Hypothalamus (tissue), 51 donors: ENCODE measurements around the gene IKBKE.

Experiments used
- DNase-seq, 51 donors: peaks; one replicate each; lab custom pipeline; 2025; lab: John Stamatoyannopoulos, UW

IKBKE gene

DNA sequence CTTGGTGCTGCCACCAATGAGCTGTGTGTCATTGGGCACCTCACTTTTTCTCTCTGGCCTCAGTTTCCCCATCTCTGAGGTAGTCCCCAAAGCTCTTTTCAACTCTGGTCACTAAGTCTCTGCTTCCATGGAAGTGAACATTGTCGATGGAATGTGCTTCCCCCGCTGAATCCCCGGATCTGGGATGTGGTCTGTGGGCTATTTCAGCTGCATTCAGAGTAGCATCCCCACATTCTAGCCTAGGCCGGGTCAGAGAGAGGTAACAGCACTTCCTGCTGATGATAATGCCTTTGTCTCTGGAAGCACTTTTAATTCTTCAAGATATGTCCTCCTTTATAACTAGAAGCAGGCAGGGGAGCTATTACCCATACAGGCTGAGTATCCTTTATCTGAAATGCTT is 66.9 kb downstream of the IKBKE start:
- no peak for DNase-seq

DNA sequence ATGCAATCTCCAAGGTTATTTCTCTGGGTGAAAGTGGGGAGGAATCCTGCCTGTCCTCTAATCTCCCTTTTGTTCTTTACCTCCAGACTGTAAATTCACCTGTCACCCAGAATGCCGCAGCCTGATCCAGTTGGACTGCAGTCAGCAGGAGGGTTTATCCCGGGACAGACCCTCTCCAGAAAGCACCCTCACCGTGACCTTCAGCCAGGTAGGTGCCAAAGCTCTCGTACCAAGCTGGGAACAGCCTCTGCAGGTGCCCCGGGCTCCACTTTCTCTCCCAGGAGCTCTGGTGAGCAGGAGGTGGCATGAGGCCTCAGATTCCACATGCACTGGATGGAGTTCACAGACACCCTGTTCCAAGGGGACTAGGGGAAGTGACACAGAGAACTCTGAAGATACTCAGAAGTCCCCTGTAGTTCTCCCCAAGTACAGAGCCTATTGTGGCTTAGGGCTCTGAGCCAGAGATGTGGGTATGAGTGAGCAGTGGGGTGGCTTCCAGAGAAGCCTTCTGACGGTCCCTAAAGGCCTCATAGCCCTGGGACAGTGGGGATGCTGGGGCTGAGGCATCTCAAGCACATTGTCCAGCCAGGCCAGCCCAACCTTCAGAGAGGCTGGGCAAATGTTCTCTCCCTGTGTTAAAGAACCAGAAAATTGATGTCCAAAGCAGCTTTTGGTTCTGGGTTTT is 68.0 kb downstream of the IKBKE start:
- DNase-seq, result no peak

DNA sequence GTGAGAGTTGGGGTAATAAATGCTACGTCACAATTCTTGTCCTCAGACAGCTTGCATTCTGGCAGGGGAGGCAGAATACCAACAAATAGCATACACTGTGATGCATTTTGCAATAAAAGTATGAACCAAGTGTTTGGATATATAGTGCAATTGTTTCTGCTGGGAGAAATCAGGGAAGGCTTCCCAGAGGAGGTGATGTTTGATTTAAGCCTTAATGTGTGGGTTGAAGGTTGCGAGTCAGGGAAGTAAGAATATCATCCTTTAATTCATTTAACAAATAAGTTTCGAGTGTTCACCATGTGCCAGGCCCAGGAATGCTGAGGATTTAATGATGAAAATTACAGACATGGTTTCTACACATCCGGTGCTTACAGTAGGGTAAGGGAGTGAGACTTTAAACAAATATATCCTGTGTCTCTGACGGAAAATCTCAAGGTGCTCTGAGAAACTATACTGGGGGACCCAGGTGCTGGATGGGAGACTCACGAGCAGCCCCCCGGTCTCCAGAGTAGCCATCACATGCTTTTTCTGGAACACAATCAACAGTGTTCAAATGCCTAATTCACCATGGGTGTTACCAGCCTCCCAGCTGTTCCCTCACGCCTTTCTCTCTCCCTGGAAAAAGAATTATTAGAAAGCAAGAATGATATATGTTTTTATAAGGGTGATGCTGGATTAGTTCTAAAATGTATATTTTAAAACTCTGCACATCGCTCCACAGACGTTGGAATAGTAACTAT is 68.8 kb downstream of the IKBKE start:
- DNase-seq, result no peak

DNA sequence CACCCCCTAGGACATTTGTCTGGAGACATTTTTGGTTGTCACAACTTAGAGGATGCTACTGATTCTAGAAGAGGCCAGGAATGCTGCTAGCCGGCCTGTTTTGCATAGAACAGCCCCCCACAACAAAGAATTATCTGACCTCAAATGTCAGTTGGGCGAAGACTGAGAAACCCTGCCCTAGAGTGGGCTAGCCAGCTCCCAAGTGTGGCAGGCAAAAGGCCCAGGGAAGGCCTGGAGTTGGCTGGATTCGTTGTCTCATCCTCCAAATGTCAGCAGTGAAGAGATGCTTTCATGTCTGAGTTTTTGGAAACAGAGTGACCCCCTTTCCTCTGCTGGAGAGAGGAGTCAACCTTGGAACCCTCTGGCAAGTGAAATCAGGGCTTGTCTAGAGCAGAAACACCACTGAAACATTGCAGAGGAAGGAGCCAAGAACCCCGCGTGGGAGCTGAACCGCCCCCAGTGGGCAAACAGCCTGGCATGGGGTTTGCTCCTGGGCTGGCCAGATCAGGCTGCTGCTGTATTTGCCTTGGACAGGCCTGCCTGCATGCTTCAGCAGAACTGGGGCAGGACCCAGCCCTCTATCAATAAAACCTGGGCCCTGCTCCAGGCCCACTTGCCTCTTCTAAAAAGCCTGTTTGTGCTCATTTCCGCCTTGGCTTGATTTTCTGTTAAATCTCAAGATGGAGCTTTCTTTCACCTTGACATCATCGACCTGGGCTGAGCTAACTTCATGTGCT is 69.9 kb downstream of the IKBKE start:
- DNase-seq, result peak in 36 of 51 donors; percentile 4 to 78 (median 41)

GRCh38 chr1:206541236-206541833 is 71.1 kb downstream of the IKBKE start:
- no peak for DNase-seq

GRCh38 chr1:206544562-206545257 is 74.4 kb downstream of the IKBKE start:
- DNase-seq, result peak in 42 of 51 donors; percentile 3 to 74 (median 35)

GRCh38 chr1:206545351-206545750 is 75.1 kb downstream of the IKBKE start:
- no peak for DNase-seq
